ENCODE measurements around the gene FGD3. TPM values are rescaled to one million over a fixed set of nuclear protein-coding genes. Genes with fewer than 3 reads are reported as not detected.

Gene FGD3
- total RNA-seq, 1 donor from 2014 or later = 0.09 TPM

- Mint-ChIP-seq H3K27ac (ENCODE audit: unreplicated experiment) (no peak overlapping the region), H3K36me3 (ENCODE audit: low read depth, unreplicated experiment) (no peaks in the 10 kb centered on the region), H3K9me3 (ENCODE audit: unreplicated experiment) (no peaks in the 10 kb centered on the region), H3K4me3 (ENCODE audit: unreplicated experiment) (no peak overlapping the region), H3K4me1 (ENCODE audit: low read depth, unreplicated experiment) (no peaks in the 10 kb centered on the region), H3K27me3 (ENCODE audit: low read depth, unreplicated experiment) (peaks cover 50% of the 10 kb centered on the region)
- Histone ChIP-seq H3K27me3 (ENCODE audit: insufficient read depth, low read length) (no peaks in the 10 kb centered on the region), H3K4me1 (ENCODE audit: insufficient read depth, low read length) (no peaks in the 10 kb centered on the region), H3K27ac (ENCODE audit: low read depth, low read length) (no peak overlapping the region), H3K4me3 (ENCODE audit: insufficient read depth, low read depth, low read length) (no peak overlapping the region), H4K20me1 (ENCODE audit: insufficient read depth, low read length) (no peaks in the 10 kb centered on the region), H3K79me2 (ENCODE audit: insufficient read depth, low read length) (no peaks in the 10 kb centered on the region), H2AFZ (ENCODE audit: low read depth, low read length) (no peak overlapping the region), H3K36me3 (ENCODE audit: insufficient read depth, low read length) (no peaks in the 10 kb centered on the region), H3K4me2 (ENCODE audit: low read length) (no peak overlapping the region), H3K9me3 (ENCODE audit: insufficient read depth, low read depth, low read length) (no peaks in the 10 kb centered on the region), H3K9ac (ENCODE audit: low read length) (no peak overlapping the region)
- DNase-seq (ENCODE audit: low read depth) (no peak), FAIRE-seq (no peak)
- TF ChIP-seq EZH2 (IDR thresholded peaks at IDR 0.05; ENCODE audit: insufficient read depth, low read length) = no peak
- TF ChIP-seq, protein P1, sequence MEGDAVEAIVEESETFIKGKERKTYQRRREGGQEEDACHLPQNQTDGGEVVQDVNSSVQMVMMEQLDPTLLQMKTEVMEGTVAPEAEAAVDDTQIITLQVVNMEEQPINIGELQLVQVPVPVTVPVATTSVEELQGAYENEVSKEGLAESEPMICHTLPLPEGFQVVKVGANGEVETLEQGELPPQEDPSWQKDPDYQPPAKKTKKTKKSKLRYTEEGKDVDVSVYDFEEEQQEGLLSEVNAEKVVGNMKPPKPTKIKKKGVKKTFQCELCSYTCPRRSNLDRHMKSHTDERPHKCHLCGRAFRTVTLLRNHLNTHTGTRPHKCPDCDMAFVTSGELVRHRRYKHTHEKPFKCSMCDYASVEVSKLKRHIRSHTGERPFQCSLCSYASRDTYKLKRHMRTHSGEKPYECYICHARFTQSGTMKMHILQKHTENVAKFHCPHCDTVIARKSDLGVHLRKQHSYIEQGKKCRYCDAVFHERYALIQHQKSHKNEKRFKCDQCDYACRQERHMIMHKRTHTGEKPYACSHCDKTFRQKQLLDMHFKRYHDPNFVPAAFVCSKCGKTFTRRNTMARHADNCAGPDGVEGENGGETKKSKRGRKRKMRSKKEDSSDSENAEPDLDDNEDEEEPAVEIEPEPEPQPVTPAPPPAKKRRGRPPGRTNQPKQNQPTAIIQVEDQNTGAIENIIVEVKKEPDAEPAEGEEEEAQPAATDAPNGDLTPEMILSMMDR (IDR thresholded peaks at IDR 0.05; ENCODE audit: insufficient read depth, low read depth, low read length) = no peak
Measured at GRCh38 chr9:93030642-93031628, 83.6 kb downstream of the FGD3 start.

GRCh38 chr9:93031629-93032430 is 84.5 kb downstream of the FGD3 start:
- Mint-ChIP-seq H3K9me3 (ENCODE audit: unreplicated experiment) (no peaks in the 10 kb centered on the region), H3K4me3 (ENCODE audit: unreplicated experiment) (no peak overlapping the region), H3K4me1 (ENCODE audit: low read depth, unreplicated experiment) (no peaks in the 10 kb centered on the region), H3K36me3 (ENCODE audit: low read depth, unreplicated experiment) (no peaks in the 10 kb centered on the region), H3K27me3 (ENCODE audit: low read depth, unreplicated experiment) (peaks cover 50% of the 10 kb centered on the region), H3K27ac (ENCODE audit: unreplicated experiment) (no peak overlapping the region)
- no peaks in the 10 kb centered on the region for H3K4me1 ChIP-seq (ENCODE audit: insufficient read depth, low read length)
- H3K9ac ChIP-seq (ENCODE audit: low read length) = no peak overlapping the region
- H3K27me3 ChIP-seq (ENCODE audit: insufficient read depth, low read length) = no peaks in the 10 kb centered on the region
- DNase-seq (ENCODE audit: low read depth) = peak; percentile 4
- no peaks in the 10 kb centered on the region for H3K9me3 ChIP-seq (ENCODE audit: insufficient read depth, low read depth, low read length)
- no peak for FAIRE-seq
- no peak overlapping the region for H3K4me2 ChIP-seq (ENCODE audit: low read length)
- no peak overlapping the region for H3K27ac ChIP-seq (ENCODE audit: low read depth, low read length)
- no peak overlapping the region for H2AFZ ChIP-seq (ENCODE audit: low read depth, low read length)
- no peak overlapping the region for H3K4me3 ChIP-seq (ENCODE audit: insufficient read depth, low read depth, low read length)
- TF ChIP-seq EZH2 (IDR thresholded peaks at IDR 0.05; ENCODE audit: insufficient read depth, low read length) = no peak
- TF ChIP-seq, protein P1 (IDR thresholded peaks at IDR 0.05; ENCODE audit: insufficient read depth, low read depth, low read length) = no peak
- no peaks in the 10 kb centered on the region for H4K20me1 ChIP-seq (ENCODE audit: insufficient read depth, low read length)
- no peaks in the 10 kb centered on the region for H3K79me2 ChIP-seq (ENCODE audit: insufficient read depth, low read length)
- no peaks in the 10 kb centered on the region for H3K36me3 ChIP-seq (ENCODE audit: insufficient read depth, low read length)

All from astrocyte (in vitro differentiated cells and primary cell).